Suprapubic skin (tissue), 4 donors: Measurements from ENCODE around the gene IRF7. TPM values are rescaled to one million over a fixed set of nuclear protein-coding genes. Genes with fewer than 3 reads are reported as not detected.
"Not testable (repeated sequence)": the region's sequence is repeated elsewhere in the genome, so short reads cannot be mapped to it uniquely, and the experiment has no call there.

Source experiments
- DNase-seq, 2 donors: peaks; one replicate each; pipeline ENCODE4 v3.0.0-alpha.2; 2019; ENCODE audit warnings: low spot score in 2 of 2
- H3K27ac ChIP-seq: fragments of 200-600 bp; sonication (generic); one replicate; pipeline ENCODE4 v1.5.1; 2019
- H3K27me3 ChIP-seq: fragments of 200-600 bp; sonication (generic); one replicate; pipeline ENCODE4 v1.5.1; 2019
- H3K36me3 ChIP-seq: fragments of 200-600 bp; sonication (generic); one replicate; pipeline ENCODE4 v1.5.1; 2019
- H3K4me1 ChIP-seq: fragments of 200-600 bp; sonication (generic); one replicate; pipeline ENCODE4 v1.5.1; 2019
- H3K4me3 ChIP-seq: fragments of 200-600 bp; sonication (generic); one replicate; pipeline ENCODE4 v1.5.1; 2019; ENCODE audit warnings: mild to moderate bottlenecking
- H3K9me3 ChIP-seq: fragments of 200-600 bp; sonication (generic); one replicate; pipeline ENCODE4 v1.5.1; 2019
- CTCF ChIP-seq, 2 donors: fragments of 200-600 bp in 1 of 2; fragments of 450-650 bp in 1 of 2; sonication (generic) in 1 of 2; IDR thresholded peaks; one replicate each; pipeline ENCODE4 v1.5.1; 2016 to 2019; ENCODE audit warnings: antibody characterized with exemption in 2 of 2, mild to moderate bottlenecking in 1 of 2, moderate library complexity in 1 of 2
- EP300 ChIP-seq: sonication (generic); formaldehyde crosslinking; IDR thresholded peaks from one replicate; pipeline ENCODE4 v1.6.1; 2017; ENCODE audit warnings: antibody characterized with exemption
- POLR2A ChIP-seq, 2 donors: fragments of 450-650 bp; IDR thresholded peaks; one replicate each; pipeline ENCODE4 v1.6.1; 2017; ENCODE audit warnings: antibody characterized with exemption in 2 of 2, mild to moderate bottlenecking in 2 of 2, moderate library complexity in 2 of 2
- POLR2AphosphoS5 ChIP-seq, 3 donors: sonication (generic); formaldehyde crosslinking; IDR thresholded peaks; one replicate each; pipeline ENCODE4 v1.6.1; 2017; ENCODE audit warnings: antibody characterized with exemption in 3 of 3
- WGBS: methylation state at CpG from one replicate; pipeline ENCODE4 v1.1.5; 2018; 5-methylcytosine and 5-hydroxymethylcytosine counted together
- total RNA-seq, 4 donors: library from RNA; depleted of rRNA; stranded (reverse); fragments of >200 nt; gene quantifications; one replicate each; pipeline ENCODE4 v1.1.0, GENCODE V29; 2016

IRF7 gene
- total RNA-seq, 4 donors from 2014 or later: 20.9 to 34.0 (median 26.6) TPM

GRCh38 chr11:576811-577610 lies 38.7 kb downstream of the IRF7 start:
- Histone ChIP-seq H3K9me3 (no peaks in the 10 kb centered on the region), H3K36me3 (peaks cover 7% of the 10 kb centered on the region), H3K4me3 (peak overlapping the region; percentile 95), H3K27me3 (no peaks in the 10 kb centered on the region), H3K27ac (peak overlapping the region; percentile 97), H3K4me1 (peaks cover 61% of the 10 kb centered on the region)
- TF ChIP-seq POLR2AphosphoS5 (IDR thresholded peaks at IDR 0.05): no peak
- TF ChIP-seq EP300: no peak
- no peak for TF ChIP-seq POLR2A (IDR thresholded peaks at IDR 0.05)
- TF ChIP-seq CTCF (IDR thresholded peaks at IDR 0.05): no peak
- 3% methylated on average over 32 of the region's 48 CpGs for WGBS
- no peak for DNase-seq

- Histone ChIP-seq H3K27ac (peak within 1 kb of the TSS; percentile 97), H3K4me3 (peak within 1 kb of the TSS; percentile 95), H3K27me3 (no peaks in the 10 kb centered on the region), H3K36me3 (no peaks in the 10 kb centered on the region), H3K4me1 (peaks cover 61% of the 10 kb centered on the region), H3K9me3 (no peaks in the 10 kb centered on the region)
- peak; percentile 98 to 99 for DNase-seq
- TF ChIP-seq POLR2A (IDR thresholded peaks at IDR 0.05) (peak; percentile 48 to 69), CTCF (IDR thresholded peaks at IDR 0.05) (no peak), POLR2AphosphoS5 (IDR thresholded peaks at IDR 0.05) (peak in 2 of 3 donors; percentile 83 to 93)
- WGBS: no CpG with 5 or more reads among the region's 99 CpGs
Measured at GRCh38 chr11:575996-576768, 39.6 kb downstream of the IRF7 start, which contains the start of gene PHRF1. TSS of gene PHRF1 (plus strand) at chr11:576470. CDS start at chr11:581513, 5,043 bp downstream.

- Histone ChIP-seq H3K4me1 (peaks cover 59% of the 10 kb centered on the region), H3K36me3 (no peaks in the 10 kb centered on the region), H3K4me3 (peak overlapping the region; percentile 95), H3K27ac (peak overlapping the region; percentile 71), H3K27me3 (no peaks in the 10 kb centered on the region), H3K9me3 (no peaks in the 10 kb centered on the region)
- peak in 1 of 2 donors; percentile 86 for DNase-seq
- TF ChIP-seq POLR2A (IDR thresholded peaks at IDR 0.05): no peak
- peak in 2 of 3 donors; percentile 31 to 34 for TF ChIP-seq POLR2AphosphoS5 (IDR thresholded peaks at IDR 0.05)
- WGBS: 0% methylated on average over 39 of the region's 81 CpGs
Measured at GRCh38 chr11:575313-575995, 40.3 kb downstream of the IRF7 start.

GRCh38 chr11:574632-575312 lies 41.0 kb downstream of the IRF7 start:
- Histone ChIP-seq H3K4me3 (peak overlapping the region; percentile 95), H3K27me3 (no peaks in the 10 kb centered on the region), H3K27ac (peak overlapping the region; percentile 71), H3K9me3 (no peaks in the 10 kb centered on the region), H3K4me1 (peaks cover 52% of the 10 kb centered on the region), H3K36me3 (no peaks in the 10 kb centered on the region)
- no peak for TF ChIP-seq CTCF (IDR thresholded peaks at IDR 0.05)
- TF ChIP-seq POLR2AphosphoS5 (IDR thresholded peaks at IDR 0.05): no peak
- TF ChIP-seq EP300: no peak
- no peak for TF ChIP-seq POLR2A (IDR thresholded peaks at IDR 0.05)
- no peak for DNase-seq
- WGBS: 19% methylated on average over 25 of the region's 25 CpGs

- peak overlapping the region; percentile 95 for H3K4me3 ChIP-seq
- 48% methylated on average over 14 of the region's 14 CpGs for WGBS
- not testable (repeated sequence) for H3K27ac ChIP-seq, H3K36me3 ChIP-seq, H3K27me3 ChIP-seq, DNase-seq, H3K9me3 ChIP-seq
- H3K4me1 ChIP-seq: peaks cover 52% of the 10 kb centered on the region
Measured at GRCh38 chr11:574031-574570, 41.6 kb downstream of the IRF7 start.
